Stimulated activated CD4-positive, alpha-beta T cell treated with anti-CD3 and anti-CD28 coated beads, Interleukin-1b, Interleukin-23, amount 100 ng/mL, for 24 hours (primary cell): Measurements from ENCODE around the gene AOC2.
A peak's percentile ranks its signal among the peaks of the same experiment; 100 is the strongest.
"Not testable (repeated sequence)": the region's sequence is repeated elsewhere in the genome, so short reads cannot be mapped to it uniquely, and the experiment has no call there.

Experiments
- DNase-seq, 4 experiments: peaks; one replicate each; pipeline ENCODE4 v3.0.0-alpha.2; 2020; ENCODE audit warnings: low read depth in 4 of 4, low spot score in 1 of 4

The AOC2 gene

DNA sequence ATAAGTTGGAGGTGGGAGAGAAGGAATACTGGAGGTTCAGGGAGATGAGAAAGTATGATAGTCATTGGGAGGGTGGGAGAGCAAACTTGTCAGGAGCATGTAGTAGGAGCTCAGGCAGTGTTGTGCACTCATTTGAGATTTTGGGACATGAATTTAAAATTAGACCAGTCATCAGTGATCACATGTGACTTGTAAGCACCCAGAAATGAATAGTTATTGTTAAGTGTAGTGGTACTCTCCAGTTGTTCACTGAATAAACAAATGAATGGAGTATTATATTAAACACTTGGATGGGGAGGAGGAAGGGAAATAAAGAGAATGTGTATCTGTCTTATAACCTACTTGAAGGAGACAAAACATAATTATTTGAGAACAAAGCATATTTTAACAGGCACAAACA lies 13.4 kb upstream of the AOC2 start:
- no peak for DNase-seq

DNA sequence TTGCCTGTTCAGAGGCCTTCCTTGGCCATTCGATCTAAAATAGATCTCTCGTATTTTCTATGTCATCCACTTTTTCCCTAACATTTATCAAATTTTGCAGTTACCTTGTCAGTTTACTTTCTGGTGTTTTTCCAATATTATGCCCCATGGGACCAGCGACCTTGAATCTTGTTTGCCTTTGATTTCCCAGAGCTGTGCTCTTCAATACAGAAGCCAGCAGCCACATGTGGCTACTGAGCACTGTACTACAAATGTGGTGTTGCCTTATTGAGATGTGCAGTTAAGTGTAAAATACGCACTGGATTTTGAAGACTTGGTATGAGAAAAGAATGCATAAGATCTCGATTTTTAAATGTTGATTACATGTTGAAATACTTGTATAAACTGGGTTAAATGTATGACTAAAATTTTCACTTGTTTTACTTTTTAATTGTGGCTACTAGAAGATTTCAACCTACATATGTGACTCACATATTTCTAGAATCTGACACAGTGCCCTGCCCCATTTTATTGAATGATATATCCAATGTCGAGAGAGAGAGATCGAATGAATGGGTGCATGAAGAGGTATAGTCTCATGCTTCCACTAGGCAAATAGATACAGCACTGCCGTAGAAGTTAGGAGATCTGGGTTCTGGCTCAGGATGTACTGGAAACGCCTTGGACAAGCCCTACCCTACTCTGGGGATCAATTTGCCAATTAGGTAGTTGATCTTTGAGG lies 12.0 kb upstream of the AOC2 start:
- no peak for DNase-seq

- peak; percentile 73 to 86 (median 85) for DNase-seq
Measured at GRCh38 chr17:42832934-42833766, 11.2 kb upstream of the AOC2 start, which contains the start of gene PSME3. PSME3 (plus strand) TSS chr17:42833397; CDS start chr17:42833632, 235 bp downstream.

- no peak for DNase-seq
Measured at GRCh38 chr17:42833767-42834422, 10.5 kb upstream of the AOC2 start.

DNA sequence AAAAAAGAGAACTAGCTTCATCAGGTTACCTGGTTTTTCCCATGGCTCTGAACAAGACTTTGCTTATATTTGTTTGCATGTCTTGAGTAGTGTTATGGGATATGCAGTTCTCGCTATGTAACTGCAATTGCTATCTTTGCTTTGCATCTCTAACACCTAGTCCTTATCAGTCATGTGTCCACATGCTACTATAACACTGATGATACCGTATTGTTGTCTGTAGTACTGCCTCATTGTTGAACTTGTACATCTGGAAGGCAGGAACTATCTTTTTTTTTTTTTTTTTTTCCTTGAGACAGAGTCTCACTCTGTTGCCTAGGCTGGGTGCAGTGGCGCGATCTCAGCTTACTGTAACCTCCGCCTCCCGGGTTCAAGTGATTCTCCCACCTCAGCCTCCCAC lies 8.6 kb upstream of the AOC2 start:
- DNase-seq: no peak

GRCh38 chr17:42841975-42842685 lies 2.2 kb upstream of the AOC2 start:
- DNase-seq: no peak

GRCh38 chr17:42843358-42843934 lies 934 bp upstream of the AOC2 start:
- no peak for DNase-seq

DNA sequence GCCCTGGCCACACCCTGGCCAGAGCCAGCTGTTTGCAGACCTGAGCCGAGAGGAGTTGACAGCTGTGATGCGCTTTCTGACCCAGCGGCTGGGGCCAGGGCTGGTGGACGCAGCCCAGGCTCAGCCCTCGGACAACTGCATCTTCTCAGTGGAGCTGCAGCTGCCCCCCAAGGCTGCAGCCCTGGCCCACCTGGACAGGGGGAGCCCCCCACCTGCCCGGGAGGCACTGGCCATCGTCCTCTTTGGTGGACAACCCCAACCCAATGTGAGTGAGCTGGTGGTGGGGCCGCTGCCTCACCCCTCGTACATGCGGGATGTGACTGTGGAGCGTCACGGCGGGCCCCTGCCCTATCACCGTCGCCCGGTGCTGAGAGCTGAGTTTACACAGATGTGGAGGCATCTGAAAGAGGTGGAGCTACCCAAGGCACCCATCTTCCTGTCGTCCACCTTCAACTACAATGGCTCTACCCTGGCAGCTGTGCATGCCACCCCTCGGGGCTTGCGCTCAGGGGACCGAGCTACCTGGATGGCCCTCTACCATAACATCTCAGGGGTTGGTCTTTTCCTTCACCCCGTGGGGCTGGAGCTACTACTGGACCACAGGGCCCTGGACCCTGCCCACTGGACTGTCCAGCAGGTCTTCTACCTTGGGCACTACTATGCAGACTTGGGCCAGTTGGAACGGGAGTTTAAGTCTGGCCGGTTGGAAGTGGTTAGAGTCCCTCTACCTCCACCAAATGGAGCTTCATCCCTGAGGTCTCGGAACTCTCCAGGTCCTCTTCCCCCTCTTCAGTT lies 578 bp downstream of the AOC2 start:
- DNase-seq: no peak

DNA sequence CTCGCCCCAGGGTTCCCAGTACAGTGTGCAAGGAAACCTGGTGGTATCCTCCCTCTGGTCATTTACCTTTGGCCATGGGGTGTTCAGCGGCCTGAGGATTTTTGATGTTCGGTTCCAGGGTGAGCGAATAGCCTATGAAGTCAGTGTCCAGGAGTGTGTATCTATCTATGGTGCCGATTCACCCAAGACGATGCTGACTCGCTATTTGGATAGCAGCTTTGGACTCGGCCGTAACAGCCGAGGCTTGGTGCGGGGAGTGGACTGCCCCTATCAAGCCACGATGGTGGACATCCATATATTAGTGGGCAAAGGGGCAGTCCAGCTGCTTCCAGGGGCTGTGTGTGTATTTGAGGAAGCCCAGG lies 1.2 kb downstream of the AOC2 start:
- no peak for DNase-seq

- DNase-seq: peak in 1 of 4 experiments; percentile 48
Measured at GRCh38 chr17:42845918-42846593, 1.7 kb downstream of the AOC2 start.

DNA sequence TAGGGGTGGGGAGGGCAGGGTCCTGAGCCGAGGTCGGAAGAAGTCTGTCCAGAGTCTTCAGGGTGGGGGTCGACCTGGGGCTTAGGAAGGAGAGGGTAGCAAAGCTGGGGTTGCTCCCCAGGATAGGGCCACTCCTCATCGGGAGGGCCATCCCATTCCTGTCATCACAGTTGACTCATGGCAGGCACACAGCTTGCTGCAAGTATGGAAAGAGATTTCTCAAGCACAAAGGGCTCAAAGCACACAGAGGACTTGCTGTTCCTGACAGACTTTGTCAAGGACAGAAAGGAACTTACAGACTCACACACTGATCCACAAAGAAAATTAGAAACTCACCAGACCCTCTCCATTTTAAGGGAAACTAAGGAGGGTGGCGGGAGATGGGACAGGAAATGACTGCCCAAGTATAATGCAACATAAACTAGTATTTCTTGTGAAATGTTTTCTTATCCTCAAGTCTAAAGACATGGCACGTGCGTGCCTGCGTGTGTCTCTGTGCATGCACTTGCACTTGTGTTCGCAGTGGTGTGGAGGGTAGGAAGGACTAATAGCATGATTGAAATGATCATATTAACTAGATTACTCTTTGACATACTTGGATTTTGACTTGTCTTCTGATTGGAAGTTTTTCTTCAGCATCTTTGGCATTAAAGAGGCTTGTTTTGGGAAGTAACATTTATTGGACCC lies 2.4 kb downstream of the AOC2 start:
- no peak for DNase-seq

DNA sequence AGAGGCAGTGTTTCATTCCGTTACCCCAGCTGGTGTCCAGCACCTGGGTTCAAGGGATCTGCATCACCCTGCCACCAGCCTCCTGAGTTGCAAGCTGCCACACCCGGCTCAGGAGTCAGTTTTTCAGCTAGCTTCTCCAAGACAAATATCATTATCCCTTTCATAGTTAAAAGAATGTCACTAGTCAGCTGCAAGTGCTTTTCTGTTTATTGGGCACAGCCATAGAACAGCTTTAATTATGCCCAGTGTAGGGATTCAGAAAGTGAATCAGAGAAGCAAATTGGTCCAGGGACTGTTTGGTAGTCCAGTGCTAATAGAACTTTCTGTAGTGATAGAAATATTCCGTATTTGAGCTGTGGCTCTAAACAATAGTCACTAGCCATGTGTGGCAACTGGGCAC lies 3.7 kb downstream of the AOC2 start:
- no peak for DNase-seq

- no peak for DNase-seq
Measured at GRCh38 chr17:42849031-42849430, 4.7 kb downstream of the AOC2 start.

DNA sequence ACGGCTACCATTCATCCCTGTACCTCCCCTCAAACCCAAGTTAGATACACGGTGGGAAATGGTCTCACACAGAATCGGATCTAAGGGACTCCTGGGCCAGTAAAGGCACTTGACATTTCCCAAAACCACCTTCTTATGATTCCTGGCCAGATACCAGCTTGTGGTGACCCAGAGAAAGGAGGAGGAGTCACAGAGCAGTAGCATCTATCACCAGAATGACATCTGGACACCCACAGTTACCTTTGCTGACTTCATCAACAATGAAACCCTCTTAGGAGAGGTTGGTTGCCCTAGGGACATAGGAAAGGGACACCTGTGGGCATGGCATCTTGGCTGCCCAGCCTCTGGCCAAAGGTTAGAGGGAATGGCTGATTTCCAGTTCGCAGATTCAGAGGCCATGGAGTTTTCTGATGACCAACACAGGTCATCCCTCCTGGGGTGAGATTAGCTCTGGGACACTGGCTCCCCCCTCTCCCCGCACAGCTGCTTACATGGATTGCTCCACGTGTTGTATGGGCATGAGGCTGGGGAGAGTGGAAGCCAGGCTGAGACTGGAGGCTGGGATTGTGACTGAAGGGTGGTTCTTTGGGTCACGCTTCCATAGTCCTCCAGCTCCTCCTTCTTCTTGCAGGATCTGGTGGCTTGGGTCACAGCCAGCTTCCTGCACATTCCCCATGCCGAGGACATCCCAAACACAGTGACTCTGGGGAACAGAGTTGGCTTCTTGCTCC lies 5.2 kb downstream of the AOC2 start:
- no peak for DNase-seq

- no peak for DNase-seq
Measured at GRCh38 chr17:42850954-42851353, 6.6 kb downstream of the AOC2 start, which contains the start of gene AOC3. AOC3 (plus strand) TSS chr17:42851199; CDS start chr17:42851344, 145 bp downstream.

DNA sequence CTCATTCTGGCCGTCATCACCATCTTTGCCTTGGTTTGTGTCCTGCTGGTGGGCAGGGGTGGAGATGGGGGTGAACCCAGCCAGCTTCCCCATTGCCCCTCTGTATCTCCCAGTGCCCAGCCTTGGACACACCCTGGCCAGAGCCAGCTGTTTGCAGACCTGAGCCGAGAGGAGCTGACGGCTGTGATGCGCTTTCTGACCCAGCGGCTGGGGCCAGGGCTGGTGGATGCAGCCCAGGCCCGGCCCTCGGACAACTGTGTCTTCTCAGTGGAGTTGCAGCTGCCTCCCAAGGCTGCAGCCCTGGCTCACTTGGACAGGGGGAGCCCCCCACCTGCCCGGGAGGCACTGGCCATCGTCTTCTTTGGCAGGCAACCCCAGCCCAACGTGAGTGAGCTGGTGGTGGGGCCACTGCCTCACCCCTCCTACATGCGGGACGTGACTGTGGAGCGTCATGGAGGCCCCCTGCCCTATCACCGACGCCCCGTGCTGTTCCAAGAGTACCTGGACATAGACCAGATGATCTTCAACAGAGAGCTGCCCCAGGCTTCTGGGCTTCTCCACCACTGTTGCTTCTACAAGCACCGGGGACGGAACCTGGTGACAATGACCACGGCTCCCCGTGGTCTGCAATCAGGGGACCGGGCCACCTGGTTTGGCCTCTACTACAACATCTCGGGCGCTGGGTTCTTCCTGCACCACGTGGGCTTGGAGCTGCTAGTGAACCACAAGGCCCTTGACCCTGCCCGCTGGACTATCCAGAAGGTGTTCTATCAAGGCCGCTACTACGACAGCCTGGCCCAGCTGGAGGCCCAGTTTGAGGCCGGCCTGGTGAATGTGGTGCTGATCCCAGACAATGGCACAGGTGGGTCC lies 7.2 kb downstream of the AOC2 start:
- not testable (repeated sequence) for DNase-seq

DNA sequence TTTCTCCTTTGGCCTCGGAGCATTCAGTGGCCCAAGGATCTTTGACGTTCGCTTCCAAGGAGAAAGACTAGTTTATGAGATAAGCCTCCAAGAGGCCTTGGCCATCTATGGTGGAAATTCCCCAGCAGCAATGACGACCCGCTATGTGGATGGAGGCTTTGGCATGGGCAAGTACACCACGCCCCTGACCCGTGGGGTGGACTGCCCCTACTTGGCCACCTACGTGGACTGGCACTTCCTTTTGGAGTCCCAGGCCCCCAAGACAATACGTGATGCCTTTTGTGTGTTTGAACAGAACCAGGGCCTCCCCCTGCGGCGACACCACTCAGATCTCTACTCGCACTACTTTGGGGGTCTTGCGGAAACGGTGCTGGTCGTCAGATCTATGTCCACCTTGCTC lies 8.0 kb downstream of the AOC2 start:
- no peak for DNase-seq
